Neural crest cell (in vitro differentiated cells): ENCODE results near the gene TRPM4. TPM values are rescaled to one million over a fixed set of nuclear protein-coding genes. Genes with fewer than 3 reads are reported as not detected.

Experiments
- DNase-seq: peaks from one replicate; pipeline ENCODE4 v3.0.0; 2021; ENCODE audit warnings: low read depth, mixed read lengths, low spot score
- H3K27ac Mint-ChIP-seq: one replicate; pipeline ENCODE4 v1.8.0; 2021; ENCODE audit warnings: mild to moderate bottlenecking, mixed read lengths; ENCODE audit not compliant: unreplicated experiment
- H3K27me3 Mint-ChIP-seq: 2 replicates; pipeline ENCODE4 v1.8.0; 2021; ENCODE audit warnings: low read depth, mild to moderate bottlenecking, mixed read lengths
- H3K36me3 Mint-ChIP-seq: 2 replicates; pipeline ENCODE4 v1.8.0; 2021; ENCODE audit warnings: low read depth, mild to moderate bottlenecking, mixed read lengths
- H3K4me1 Mint-ChIP-seq: 2 replicates; pipeline ENCODE4 v1.8.0; 2021; ENCODE audit warnings: mixed read lengths
- H3K4me3 Mint-ChIP-seq: one replicate; pipeline ENCODE4 v1.8.0; 2021; ENCODE audit warnings: mild to moderate bottlenecking, mixed read lengths
- H3K9me3 Mint-ChIP-seq: 2 replicates; pipeline ENCODE4 v1.8.0; 2021; ENCODE audit warnings: mixed read lengths
- CTCF ChIP-seq: fragments of 200-600 bp; sonication (generic); conservative IDR thresholded peaks from 2 replicates; pipeline ENCODE4 v1.5.0; 2021; ENCODE audit warnings: antibody characterized with exemption, mild to moderate bottlenecking
- total RNA-seq: library from RNA; stranded (reverse); gene quantifications from 2 replicates; pipeline ENCODE4 v1.2.1, GENCODE V29; 2021

TRPM4 gene
- total RNA-seq, 1 donor from 2014 or later, result 8.1 TPM

DNA sequence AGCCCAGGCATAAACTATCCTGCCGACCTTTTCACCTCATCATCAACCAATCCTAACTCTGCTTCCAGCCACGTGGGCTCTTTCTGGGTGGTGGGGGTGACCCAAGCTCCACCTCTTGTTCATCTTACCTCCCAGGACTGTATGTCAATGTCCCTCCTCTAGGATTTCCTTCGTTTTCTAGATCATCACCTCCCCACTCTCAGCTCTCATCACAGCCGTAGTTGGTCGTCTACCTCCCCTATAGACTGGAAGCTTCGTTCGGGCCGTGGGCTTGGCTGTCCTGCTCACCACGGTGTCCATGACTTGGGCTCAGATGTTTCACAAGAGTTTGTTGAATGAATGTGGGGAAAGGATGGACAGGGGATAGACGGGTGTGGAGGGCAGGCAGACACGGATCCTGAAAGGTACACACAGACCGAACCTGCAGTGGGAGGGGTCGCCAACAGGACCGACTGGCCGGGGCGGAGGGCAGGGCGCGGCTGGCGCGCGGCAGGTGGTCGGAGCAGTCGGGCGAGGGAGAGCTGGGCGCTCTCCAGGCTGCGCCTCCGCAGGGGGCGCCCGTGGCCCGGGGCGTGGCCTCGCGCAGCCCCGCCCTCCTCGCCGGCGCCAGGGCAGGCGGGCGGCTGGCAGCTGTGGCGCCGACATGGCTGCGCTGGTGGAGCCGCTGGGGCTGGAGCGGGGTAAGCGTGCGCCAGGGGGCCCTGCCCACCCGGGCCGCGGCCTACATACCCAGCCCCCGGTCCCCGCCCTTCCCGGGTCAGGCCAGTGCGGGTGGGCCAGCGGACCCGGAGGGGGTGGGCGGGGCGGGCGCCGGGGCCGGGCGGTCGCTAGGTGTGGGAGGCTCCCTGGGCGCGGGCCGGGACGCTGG lies 43.6 kb upstream of the TRPM4 start, which contains the start of gene LIN7B:
LIN7B (plus strand) TSS at position 609 of the 868 bp plus-strand sequence; CDS start at position 644, 35 bp downstream.
- peaks cover 36% of the 10 kb centered on the region for H3K4me1 Mint-ChIP-seq
- H3K27me3 Mint-ChIP-seq, result peaks cover 19% of the 10 kb centered on the region
- peak; percentile 69 for DNase-seq
- peak within 1 kb of the TSS; percentile 87 for H3K4me3 Mint-ChIP-seq
- H3K27ac Mint-ChIP-seq, result peak within 1 kb of the TSS; percentile 81
- H3K9me3 Mint-ChIP-seq, result no peaks in the 10 kb centered on the region
- peaks cover 4% of the 10 kb centered on the region for H3K36me3 Mint-ChIP-seq
- peak; percentile 54 for TF ChIP-seq CTCF

GRCh38 chr19:49114630-49115363 lies 42.8 kb upstream of the TRPM4 start:
- H3K4me1 Mint-ChIP-seq, result peaks cover 36% of the 10 kb centered on the region
- no peaks in the 10 kb centered on the region for H3K9me3 Mint-ChIP-seq
- no peak overlapping the region for H3K27ac Mint-ChIP-seq
- no peak for TF ChIP-seq CTCF
- peaks cover 21% of the 10 kb centered on the region for H3K27me3 Mint-ChIP-seq
- no peaks in the 10 kb centered on the region for H3K36me3 Mint-ChIP-seq
- H3K4me3 Mint-ChIP-seq, result peak overlapping the region; percentile 87
- DNase-seq, result peak; percentile 57

DNA sequence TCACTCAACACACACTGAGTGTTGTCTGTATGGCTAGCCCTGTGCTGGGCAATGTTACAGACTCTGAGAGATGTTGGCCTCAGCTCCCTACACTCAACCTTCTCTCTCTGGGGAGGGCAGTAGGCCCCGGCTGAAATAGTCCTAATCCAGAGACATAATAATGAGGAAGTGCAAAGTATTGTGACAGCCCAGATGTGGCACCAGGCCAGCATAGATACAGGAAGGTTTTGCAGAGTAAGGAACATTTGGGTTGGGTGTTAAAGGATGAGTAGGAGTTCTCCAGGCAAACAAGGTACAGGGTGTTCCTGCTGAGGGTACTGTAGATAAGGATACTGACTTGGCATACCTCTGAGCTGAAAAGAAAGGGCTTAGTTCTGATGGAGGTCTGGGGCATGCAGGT lies 41.0 kb upstream of the TRPM4 start:
- no peak for DNase-seq
- no peaks in the 10 kb centered on the region for H3K9me3 Mint-ChIP-seq
- H3K27ac Mint-ChIP-seq, result no peak overlapping the region
- peaks cover 33% of the 10 kb centered on the region for H3K27me3 Mint-ChIP-seq
- no peak for TF ChIP-seq CTCF
- peaks cover 41% of the 10 kb centered on the region for H3K4me1 Mint-ChIP-seq
- no peaks in the 10 kb centered on the region for H3K36me3 Mint-ChIP-seq
- H3K4me3 Mint-ChIP-seq, result peak overlapping the region; percentile 87

DNA sequence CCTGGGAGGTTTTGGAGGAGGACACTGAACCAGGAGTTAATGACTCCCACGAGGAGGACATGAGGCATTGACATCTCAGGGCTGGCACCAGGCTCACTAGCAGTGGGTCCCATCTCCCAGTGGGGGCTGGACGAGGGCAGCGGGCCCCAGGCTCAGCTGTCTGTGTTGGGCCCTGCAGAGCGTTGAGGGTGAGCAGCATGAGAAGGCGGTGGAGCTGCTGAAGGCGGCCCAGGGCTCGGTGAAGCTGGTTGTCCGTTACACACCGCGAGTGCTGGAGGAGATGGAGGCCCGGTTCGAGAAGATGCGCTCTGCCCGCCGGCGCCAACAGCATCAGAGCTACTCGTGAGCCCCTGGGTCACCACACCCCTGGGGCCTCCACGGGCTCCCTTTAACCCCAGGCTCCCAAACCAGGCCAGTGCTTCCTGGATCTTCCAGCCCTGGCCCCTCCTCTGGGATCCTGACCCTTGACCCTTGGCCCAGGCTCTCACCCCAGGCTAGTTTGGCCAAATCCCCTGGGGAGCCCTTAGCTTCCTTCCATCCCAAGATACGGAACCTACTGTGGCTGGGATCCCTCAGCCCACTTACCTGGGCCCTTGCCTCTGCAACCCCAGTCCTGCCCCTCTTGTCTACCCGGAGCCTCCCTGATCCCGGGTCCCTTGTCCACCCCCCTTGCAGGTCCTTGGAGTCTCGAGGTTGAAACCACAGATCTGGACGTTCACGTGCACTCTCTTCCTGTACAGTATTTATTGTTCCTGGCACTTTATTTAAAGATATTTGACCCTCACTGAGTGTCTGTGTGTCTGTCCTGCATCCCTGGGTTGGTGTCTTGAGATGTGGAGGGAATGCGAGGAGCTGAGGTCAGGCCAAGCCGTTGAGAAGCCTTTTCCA lies 39.7 kb upstream of the TRPM4 start:
- no peak for DNase-seq
- peak overlapping the region; percentile 87 for H3K4me3 Mint-ChIP-seq
- TF ChIP-seq CTCF, result no peak
- peaks cover 41% of the 10 kb centered on the region for H3K27me3 Mint-ChIP-seq
- no peaks in the 10 kb centered on the region for H3K36me3 Mint-ChIP-seq
- H3K9me3 Mint-ChIP-seq, result no peaks in the 10 kb centered on the region
- peak overlapping the region; percentile 81 for H3K27ac Mint-ChIP-seq
- peaks cover 41% of the 10 kb centered on the region for H3K4me1 Mint-ChIP-seq
